GM18951 (cell line): ENCODE results near the gene TMEM60.

Source experiments
- POLR2A ChIP-seq: IDR thresholded peaks from 4 replicates; pipeline ENCODE4 v1.6.1; 2011; ENCODE audit warnings: mild to moderate bottlenecking; ENCODE audit not compliant: insufficient read length, insufficient read depth; ENCODE audit errors: extremely low read depth
- in situ Hi-C: fragments of 300-500 bp; cut with MboI; formaldehyde crosslinking; loops from one replicate; pipeline ENCODE4 v1.12.0; 2022; ENCODE audit warnings: low sequenced_read_pairs, mixed read lengths, inconsistent platforms; ENCODE audit not compliant: unreplicated experiment

Gene TMEM60

GRCh38 chr7:77771901-77772300 lies 26.3 kb downstream of the TMEM60 start:
- in situ Hi-C loops = no loop called here
- no peak for TF ChIP-seq POLR2A

- no peak for TF ChIP-seq POLR2A
- in situ Hi-C loops = no loop called here
Observed at GRCh38 chr7:77770316-77770715, 27.9 kb downstream of the TMEM60 start.

GRCh38 chr7:77766801-77767605 lies 31.2 kb downstream of the TMEM60 start:
- in situ Hi-C loops = no loop called here

GRCh38 chr7:77765906-77766800 lies 32.1 kb downstream of the TMEM60 start:
- in situ Hi-C loops = no loop called here
- TF ChIP-seq POLR2A = no peak

More at GRCh38 chr7:77766801-77767605, 31.2 kb downstream of the TMEM60 start:
- no peak for TF ChIP-seq POLR2A

- no peak for TF ChIP-seq POLR2A
- in situ Hi-C loops = no loop called here
Observed at GRCh38 chr7:77765481-77765880, 32.8 kb downstream of the TMEM60 start.

GRCh38 chr7:77760809-77761453 lies 37.3 kb downstream of the TMEM60 start:
- no peak for TF ChIP-seq POLR2A
- in situ Hi-C loops = no loop called here

GRCh38 chr7:77759294-77759889 lies 38.8 kb downstream of the TMEM60 start:
- in situ Hi-C loops = loop anchor here (10.0 kb wide), 1 partner anchor 115 kb away; no protein-coding TSS in a partner anchor
- TF ChIP-seq POLR2A = no peak

GRCh38 chr7:77757589-77757988 lies 40.6 kb downstream of the TMEM60 start:
- no peak for TF ChIP-seq POLR2A
- in situ Hi-C loops = loop anchor here (10.0 kb wide), 1 partner anchor 113 kb away; no protein-coding TSS in a partner anchor

GRCh38 chr7:77753173-77753572 lies 45.1 kb downstream of the TMEM60 start:
- in situ Hi-C loops = loop anchor here (10.0 kb wide), 1 partner anchor 108 kb away; no protein-coding TSS in a partner anchor
- no peak for TF ChIP-seq POLR2A

- in situ Hi-C loops = loop anchor here (10.0 kb wide), 1 partner anchor 107 kb away; no protein-coding TSS in a partner anchor
- TF ChIP-seq POLR2A = no peak
Observed at GRCh38 chr7:77752016-77752415, 46.2 kb downstream of the TMEM60 start.

- TF ChIP-seq POLR2A = no peak
- in situ Hi-C loops = no loop called here
Observed at GRCh38 chr7:77747718-77748117, 50.5 kb downstream of the TMEM60 start.

GRCh38 chr7:77747178-77747577 lies 51.1 kb downstream of the TMEM60 start:
- no peak for TF ChIP-seq POLR2A
- in situ Hi-C loops = no loop called here

GRCh38 chr7:77746824-77747165 lies 51.4 kb downstream of the TMEM60 start:
- no peak for TF ChIP-seq POLR2A
- in situ Hi-C loops = no loop called here

- in situ Hi-C loops = no loop called here
- no peak for TF ChIP-seq POLR2A
Observed at GRCh38 chr7:77746164-77746823, 51.9 kb downstream of the TMEM60 start.
